HG03280 (cell line): ENCODE results near the gene KCNIP4.
A peak's percentile ranks its signal among the peaks of the same experiment; 100 is the strongest.
"Not testable (repeated sequence)": the region's sequence is repeated elsewhere in the genome, so short reads cannot be mapped to it uniquely, and the experiment has no call there.

Source experiments
- ATAC-seq: cut with Tn5 transposase; IDR thresholded peaks from one replicate; pipeline ENCODE4 v1.9.1; 2021; ENCODE audit warnings: mild to moderate bottlenecking, moderate library complexity; ENCODE audit not compliant: unreplicated experiment

Gene KCNIP4

DNA sequence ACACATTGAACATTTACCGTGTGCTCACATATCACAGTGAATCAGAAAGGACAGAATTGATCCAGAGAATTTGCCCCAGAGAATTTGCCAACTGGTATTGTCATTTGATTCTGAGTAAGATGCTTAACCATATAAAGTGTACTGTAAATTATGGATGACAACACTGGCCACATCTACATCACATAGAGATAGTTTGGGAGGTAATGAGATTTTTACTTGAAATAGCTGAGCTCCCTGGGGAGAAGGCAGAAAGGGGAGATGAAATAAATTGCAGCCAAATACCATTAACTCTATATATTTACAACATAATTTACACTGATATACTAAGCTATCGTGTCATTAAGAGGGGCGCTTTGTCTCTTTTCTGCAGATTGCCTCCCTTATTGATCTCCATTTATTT is 564.0 kb downstream of the KCNIP4 start:
- no peak for ATAC-seq

GRCh38 chr4:21380861-21381260 is 567.7 kb downstream of the KCNIP4 start:
- no peak for ATAC-seq

DNA sequence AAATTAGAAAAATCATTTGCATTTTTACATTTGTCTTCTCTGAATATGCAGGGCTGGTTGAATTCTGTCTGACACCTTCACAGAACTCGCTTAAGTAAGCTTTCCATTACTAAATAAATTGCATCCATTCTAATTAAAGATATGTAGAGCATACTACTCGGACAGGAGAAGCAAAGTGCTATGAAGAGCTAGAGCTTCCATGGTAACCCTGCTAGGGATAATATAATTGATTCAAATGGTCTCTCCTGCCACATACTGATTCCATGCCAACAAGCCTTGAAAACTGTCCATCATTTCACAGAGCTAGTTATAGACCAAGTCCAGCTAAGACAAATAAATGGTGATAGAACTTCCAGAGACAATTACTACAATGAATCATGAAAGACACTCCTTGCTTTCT is 571.5 kb downstream of the KCNIP4 start:
- ATAC-seq: no peak

- ATAC-seq: no peak
These were observed 572.4 kb downstream of the KCNIP4 start for GRCh38 chr4:21376176-21376575.

DNA sequence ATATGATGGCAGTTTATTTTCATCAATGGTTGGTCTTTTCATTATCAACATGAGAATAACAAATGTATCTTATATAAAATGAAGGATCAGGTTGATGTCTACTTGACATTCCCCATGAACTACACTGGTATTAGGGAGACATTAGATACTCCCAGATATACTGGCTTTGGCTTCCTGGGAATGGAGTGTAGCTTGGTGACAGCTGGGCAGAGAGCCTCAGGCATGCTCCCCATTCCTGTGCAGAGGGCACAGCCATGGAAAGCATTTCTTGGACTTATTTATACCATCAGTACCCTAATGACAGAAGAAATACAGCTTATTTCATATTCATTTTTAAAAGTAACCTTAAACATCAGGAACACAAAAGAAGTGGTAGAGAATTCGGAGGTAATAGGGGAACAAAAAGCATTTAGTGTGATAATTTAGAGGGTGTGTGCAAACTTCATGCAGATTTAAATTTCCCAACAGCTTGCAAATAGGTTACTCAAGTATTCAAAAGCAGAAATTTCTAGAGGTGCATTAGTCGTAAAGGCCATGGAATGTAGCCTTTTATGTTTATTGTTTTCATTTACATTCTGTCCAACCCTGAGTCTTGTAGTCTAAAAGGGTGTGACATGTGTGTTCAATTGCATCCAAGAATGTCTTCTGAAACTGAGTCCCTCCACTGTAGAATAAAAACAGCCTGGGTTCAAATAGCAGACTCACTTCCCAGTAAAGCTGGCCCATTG is 573.8 kb downstream of the KCNIP4 start:
- no peak for ATAC-seq

- no peak for ATAC-seq
These were observed 581.0 kb downstream of the KCNIP4 start for GRCh38 chr4:21367567-21367966.

DNA sequence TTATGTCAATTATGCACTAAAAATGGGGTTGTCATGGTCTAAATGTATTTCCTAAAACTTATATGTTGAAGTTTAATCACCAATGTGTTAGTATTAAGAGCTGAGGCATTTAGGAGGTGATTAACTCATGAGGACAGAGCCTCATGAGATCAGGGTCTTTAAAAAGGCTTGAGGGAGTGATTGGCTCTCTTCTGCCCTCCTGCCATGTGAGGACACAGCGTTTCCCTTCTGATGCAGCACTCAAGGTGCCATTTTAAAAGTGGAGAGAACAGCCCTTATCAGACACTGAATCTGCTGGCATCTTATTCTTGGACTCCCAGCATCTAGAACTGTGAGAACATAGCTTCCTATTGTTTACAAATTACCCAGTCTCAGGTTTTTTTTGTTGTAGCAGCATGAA is 581.7 kb downstream of the KCNIP4 start:
- ATAC-seq: no peak

DNA sequence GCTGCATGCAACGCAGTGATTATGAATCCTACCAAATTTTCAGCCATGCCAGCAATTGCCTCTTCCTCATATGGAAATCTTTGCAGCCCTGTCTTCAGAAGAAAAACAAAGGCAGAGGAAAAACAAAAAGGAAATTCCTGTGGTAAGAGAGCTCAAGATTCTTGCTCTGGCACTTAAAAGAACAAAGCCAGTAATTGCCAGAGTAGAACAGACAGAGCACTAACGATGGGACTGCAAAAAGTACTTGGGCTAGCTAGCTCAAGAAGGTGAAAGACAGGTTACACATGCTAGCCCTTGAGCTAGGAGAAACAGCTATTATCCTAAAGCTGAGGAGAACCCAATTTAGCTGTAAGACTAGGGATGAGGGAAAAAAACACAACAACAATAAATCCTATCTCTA is 582.3 kb downstream of the KCNIP4 start:
- no peak for ATAC-seq

GRCh38 chr4:21363701-21364100 is 584.9 kb downstream of the KCNIP4 start:
- ATAC-seq: no peak

- ATAC-seq: not testable (repeated sequence)
These were observed 596.2 kb downstream of the KCNIP4 start for GRCh38 chr4:21352354-21352753.

- ATAC-seq: no peak
These were observed 601.4 kb downstream of the KCNIP4 start for GRCh38 chr4:21347142-21347541.

- no peak for ATAC-seq
These were observed 620.4 kb downstream of the KCNIP4 start for GRCh38 chr4:21327976-21328700.

GRCh38 chr4:21320034-21320433 is 628.5 kb downstream of the KCNIP4 start:
- no peak for ATAC-seq

GRCh38 chr4:21307709-21308108 is 640.9 kb downstream of the KCNIP4 start:
- no peak for ATAC-seq

DNA sequence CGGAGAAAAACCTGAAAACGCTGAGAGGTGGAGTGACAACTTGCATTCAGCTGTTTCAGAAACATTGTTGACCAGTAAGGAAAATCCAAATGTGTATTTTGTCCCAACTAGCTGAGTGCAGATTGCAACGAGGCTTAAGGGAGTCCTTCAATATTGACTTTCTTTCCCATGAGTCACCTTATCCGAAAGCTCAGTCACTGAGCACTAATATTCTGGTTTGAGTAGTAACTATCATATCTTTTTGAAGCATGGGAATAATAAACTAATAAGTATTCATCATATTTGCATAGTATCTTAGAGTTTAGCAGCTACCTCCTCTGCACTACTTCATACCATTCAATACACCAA is 644.1 kb downstream of the KCNIP4 start:
- ATAC-seq: no peak

DNA sequence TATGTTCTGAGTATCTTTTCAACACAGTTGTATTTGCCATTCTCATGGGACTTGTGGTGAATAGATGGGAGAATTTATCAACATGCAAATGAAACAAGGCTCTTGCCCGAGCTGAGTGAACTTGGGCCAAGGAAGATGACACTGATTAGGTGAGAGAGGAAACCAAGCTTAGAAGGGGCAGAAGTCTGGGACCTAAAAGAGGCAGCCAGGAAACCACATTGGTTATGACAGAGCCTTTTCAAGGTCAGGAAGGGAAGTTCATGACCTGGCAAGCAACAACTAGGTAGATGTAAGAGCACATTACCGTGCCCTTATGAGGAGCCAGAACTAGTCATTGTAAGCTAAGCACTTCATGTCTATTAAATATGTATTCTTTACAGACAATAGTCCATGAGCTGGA is 658.0 kb downstream of the KCNIP4 start:
- ATAC-seq: peak; percentile 65

- no peak for ATAC-seq
These were observed 672.5 kb downstream of the KCNIP4 start for GRCh38 chr4:21276046-21276445.

- no peak for ATAC-seq
These were observed 677.0 kb downstream of the KCNIP4 start for GRCh38 chr4:21271439-21272052.

DNA sequence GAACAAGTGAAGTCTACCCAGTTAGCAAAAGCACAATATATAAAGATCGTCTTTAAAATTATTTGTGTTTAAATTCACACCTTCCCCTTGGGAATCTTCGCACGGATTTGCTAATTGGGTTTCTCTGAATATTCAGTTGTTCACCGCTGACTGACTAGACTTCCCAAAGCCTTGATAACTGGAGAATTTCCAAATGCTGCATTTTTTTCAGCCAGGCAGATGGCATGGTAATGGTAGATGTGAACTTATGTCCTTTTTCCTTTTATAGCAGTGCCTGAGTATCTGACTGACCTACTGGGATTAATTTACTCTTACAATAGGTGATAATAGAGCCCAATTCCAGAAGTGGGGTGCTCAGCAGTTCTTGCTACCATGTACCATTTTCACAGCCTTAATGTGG is 700.2 kb downstream of the KCNIP4 start:
- ATAC-seq: no peak

DNA sequence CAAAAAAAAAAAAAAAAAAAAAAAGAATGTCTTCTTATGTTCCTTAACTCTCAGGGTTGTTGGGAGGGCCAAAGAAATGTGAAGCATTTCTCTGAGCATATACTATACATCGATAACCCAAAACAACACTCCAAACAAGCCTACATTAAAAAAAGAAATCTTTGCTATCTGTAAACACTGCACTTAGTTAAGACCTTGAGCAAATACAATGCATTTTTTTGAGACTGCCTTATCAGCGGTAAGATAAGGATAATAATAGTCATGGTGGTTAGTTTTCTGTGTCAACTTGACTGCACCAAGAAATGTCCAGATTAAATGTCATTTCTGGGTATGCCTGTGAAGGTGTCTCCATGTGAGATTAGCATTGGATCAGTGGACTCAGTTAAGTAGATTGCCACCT is 706.4 kb downstream of the KCNIP4 start:
- ATAC-seq: no peak

DNA sequence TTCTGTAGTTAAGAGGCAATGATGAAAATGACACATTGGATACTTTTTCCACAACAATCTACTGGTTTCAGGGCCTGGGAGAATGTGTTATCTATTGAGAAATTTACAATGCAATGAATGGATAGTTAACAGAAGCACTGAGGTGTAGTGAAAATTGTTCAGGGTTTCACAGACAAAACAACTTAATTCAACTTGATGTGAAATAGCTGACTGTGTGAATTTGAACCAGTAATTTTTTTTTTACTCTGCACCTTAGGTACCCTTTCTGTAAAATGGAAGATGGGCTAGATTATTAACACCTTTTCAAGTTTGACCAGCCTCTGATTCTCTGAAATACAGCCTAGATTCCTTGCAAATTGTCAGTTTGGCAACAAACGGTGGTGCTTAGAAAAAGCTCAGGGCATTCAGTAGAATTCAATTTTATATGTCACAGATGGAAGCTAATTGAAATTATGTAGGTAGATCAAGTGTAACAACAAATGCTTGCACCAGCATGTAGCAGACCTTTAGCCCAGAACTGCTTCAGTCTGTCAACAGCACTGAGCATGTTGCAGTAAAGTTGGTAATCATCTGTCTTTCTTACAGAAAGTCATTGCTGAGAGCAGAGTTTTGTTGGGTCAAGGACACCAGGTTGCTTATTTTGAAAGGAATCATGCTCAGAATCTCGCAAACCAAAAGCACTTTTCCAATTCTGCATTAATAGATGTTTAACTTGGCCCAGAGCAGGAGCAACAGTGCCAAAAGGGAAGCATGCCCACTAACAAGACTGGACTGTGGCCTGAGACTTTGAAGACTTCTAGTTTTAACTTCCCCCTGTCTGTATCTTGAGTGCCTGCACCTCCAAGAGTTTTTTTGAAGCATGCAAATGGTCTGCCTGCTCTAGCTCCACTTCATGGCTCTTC is 721.7 kb downstream of the KCNIP4 start:
- ATAC-seq: no peak
